Endodermal cell (in vitro differentiated cells): ENCODE results near the gene GTF2F2. TPM values are rescaled to one million over a fixed set of nuclear protein-coding genes. Genes with fewer than 3 reads are reported as not detected.

Experiments used
- DNase-seq: peaks from one replicate; pipeline ENCODE4 v3.0.0-alpha.2; 2017
- H3K27ac ChIP-seq: 2 replicates; pipeline ENCODE4 v1.5.1; 2013; ENCODE audit warnings: mild to moderate bottlenecking, low read depth, low read length, moderate library complexity
- H3K27me3 ChIP-seq: 2 replicates; pipeline ENCODE4 v1.6.1; 2013; ENCODE audit warnings: mild to moderate bottlenecking, low read length, moderate library complexity; ENCODE audit not compliant: insufficient read depth, control insufficient read depth, poor library complexity, severe bottlenecking
- H3K36me3 ChIP-seq: 2 replicates; pipeline ENCODE4 v1.7.0; 2013; ENCODE audit warnings: mild to moderate bottlenecking, low read length, moderate library complexity; ENCODE audit not compliant: control insufficient read depth, insufficient read depth
- H3K4me1 ChIP-seq: one replicate; pipeline ENCODE4 v1.7.0; 2013; ENCODE audit warnings: low read length; ENCODE audit not compliant: control insufficient read depth, insufficient read depth
- H3K4me3 ChIP-seq: 2 replicates; pipeline ENCODE4 v1.5.1; 2013; ENCODE audit warnings: mild to moderate bottlenecking, low read length, moderate library complexity
- H3K9ac ChIP-seq: 2 replicates; pipeline ENCODE4 v1.6.1; 2013; ENCODE audit warnings: mild to moderate bottlenecking, low read length, moderate library complexity; ENCODE audit not compliant: poor library complexity, severe bottlenecking; ENCODE audit errors: extremely low read depth
- H3K9me3 ChIP-seq: 2 replicates; pipeline ENCODE4 v1.6.1; 2013; ENCODE audit warnings: mild to moderate bottlenecking, low read length, moderate library complexity; ENCODE audit not compliant: control insufficient read depth
- H3K27ac Mint-ChIP-seq: 2 replicates; pipeline ENCODE4 v1.8.0; 2020; ENCODE audit warnings: mixed read lengths
- H3K27me3 Mint-ChIP-seq: 2 replicates; pipeline ENCODE4 v1.8.0; 2021; ENCODE audit warnings: mild to moderate bottlenecking, mixed read lengths; ENCODE audit not compliant: insufficient read depth
- H3K36me3 Mint-ChIP-seq: 2 replicates; pipeline ENCODE4 v1.8.0; 2020; ENCODE audit warnings: low read depth, mixed read lengths
- H3K4me1 Mint-ChIP-seq: 2 replicates; pipeline ENCODE4 v1.8.0; 2020; ENCODE audit warnings: mixed read lengths
- H3K4me3 Mint-ChIP-seq: 2 replicates; pipeline ENCODE4 v1.8.0; 2020; ENCODE audit warnings: mild to moderate bottlenecking, moderate library complexity, mixed read lengths
- H3K9me3 Mint-ChIP-seq: 2 replicates; pipeline ENCODE4 v1.8.0; 2020; ENCODE audit warnings: mild to moderate bottlenecking, mixed read lengths
- WGBS, 2 experiments: methylation state at CpG; one replicate each; pipeline versions ENCODE4 v1.1.5 to v1.1.7; 2013; ENCODE audit warnings: missing lambda C conversion rate in 2 of 2, mixed read lengths in 1 of 2; ENCODE audit not compliant: insufficient coverage in 1 of 2, insufficient read length in 1 of 2; 5-methylcytosine and 5-hydroxymethylcytosine counted together
- total RNA-seq, 2 donors: library from RNA; stranded (reverse); fragmentation: NEBNext Ultra II Directional in 1 of 2; extraction: Animal tissue kit (Norgen Biotek cat#: 25700) in 1 of 2; gene quantifications; 2 replicates in 1 of 2; 3 replicates in 1 of 2; pipeline ENCODE4 v1.2.1, GENCODE V29; 2021
- TF ChIP-seq, protein P1 (sequence below): fragments of 200-600 bp; sonication (generic); conservative IDR thresholded peaks from 2 replicates; pipeline ENCODE4 v1.5.0; 2021; ENCODE audit warnings: antibody characterized with exemption, mild to moderate bottlenecking

Gene GTF2F2
- total RNA-seq, 2 donors from 2014 or later: 27.0 to 27.4 TPM

- Histone ChIP-seq H3K4me3 (no peak overlapping the region), H3K36me3 (peaks cover 23% of the 10 kb centered on the region), H3K27ac (no peak overlapping the region), H3K9me3 (no peaks in the 10 kb centered on the region), H3K27me3 (no peaks in the 10 kb centered on the region), H3K4me1 (no peaks in the 10 kb centered on the region), H3K9ac (no peak overlapping the region)
- no peak overlapping the region for H3K4me3 Mint-ChIP-seq
- WGBS, 2 experiments: 66 to 74% methylated on average over 2 of the region's 2 CpGs
- peaks cover 31% of the 10 kb centered on the region for H3K36me3 Mint-ChIP-seq
- peaks cover 7% of the 10 kb centered on the region for H3K4me1 Mint-ChIP-seq
- DNase-seq: no peak
- TF ChIP-seq, protein P1, sequence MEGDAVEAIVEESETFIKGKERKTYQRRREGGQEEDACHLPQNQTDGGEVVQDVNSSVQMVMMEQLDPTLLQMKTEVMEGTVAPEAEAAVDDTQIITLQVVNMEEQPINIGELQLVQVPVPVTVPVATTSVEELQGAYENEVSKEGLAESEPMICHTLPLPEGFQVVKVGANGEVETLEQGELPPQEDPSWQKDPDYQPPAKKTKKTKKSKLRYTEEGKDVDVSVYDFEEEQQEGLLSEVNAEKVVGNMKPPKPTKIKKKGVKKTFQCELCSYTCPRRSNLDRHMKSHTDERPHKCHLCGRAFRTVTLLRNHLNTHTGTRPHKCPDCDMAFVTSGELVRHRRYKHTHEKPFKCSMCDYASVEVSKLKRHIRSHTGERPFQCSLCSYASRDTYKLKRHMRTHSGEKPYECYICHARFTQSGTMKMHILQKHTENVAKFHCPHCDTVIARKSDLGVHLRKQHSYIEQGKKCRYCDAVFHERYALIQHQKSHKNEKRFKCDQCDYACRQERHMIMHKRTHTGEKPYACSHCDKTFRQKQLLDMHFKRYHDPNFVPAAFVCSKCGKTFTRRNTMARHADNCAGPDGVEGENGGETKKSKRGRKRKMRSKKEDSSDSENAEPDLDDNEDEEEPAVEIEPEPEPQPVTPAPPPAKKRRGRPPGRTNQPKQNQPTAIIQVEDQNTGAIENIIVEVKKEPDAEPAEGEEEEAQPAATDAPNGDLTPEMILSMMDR: no peak
- no peak overlapping the region for H3K27ac Mint-ChIP-seq
- no peaks in the 10 kb centered on the region for H3K27me3 Mint-ChIP-seq
- no peaks in the 10 kb centered on the region for H3K9me3 Mint-ChIP-seq
Measured at GRCh38 chr13:45168555-45168930, 48.2 kb downstream of the GTF2F2 start.

DNA sequence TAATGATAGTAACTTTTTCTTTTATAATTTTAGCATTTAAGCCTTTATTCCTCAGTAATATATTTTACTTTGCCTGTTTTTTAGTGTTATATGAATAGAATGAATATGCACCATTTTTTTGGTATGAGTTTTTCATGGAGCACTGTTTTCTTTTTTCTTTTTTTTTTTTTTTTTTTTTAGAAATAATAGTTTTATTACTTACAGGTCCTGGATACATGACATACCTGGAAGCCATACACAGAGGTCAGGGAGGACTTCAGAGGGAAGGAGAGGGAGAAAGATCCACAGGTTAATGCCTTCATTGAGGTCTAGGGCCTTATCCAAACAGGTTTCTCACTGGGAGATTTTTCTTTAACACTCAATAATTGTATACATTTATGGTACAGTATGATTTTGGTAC lies 54.2 kb downstream of the GTF2F2 start:
- TF ChIP-seq, protein P1: no peak
- H3K27me3 Mint-ChIP-seq: no peaks in the 10 kb centered on the region
- Histone ChIP-seq H3K27ac (no peak overlapping the region), H3K4me1 (no peaks in the 10 kb centered on the region), H3K9ac (no peak overlapping the region), H3K36me3 (peaks cover 13% of the 10 kb centered on the region), H3K27me3 (no peaks in the 10 kb centered on the region), H3K9me3 (no peaks in the 10 kb centered on the region), H3K4me3 (no peak overlapping the region)
- peaks cover 3% of the 10 kb centered on the region for H3K4me1 Mint-ChIP-seq
- H3K36me3 Mint-ChIP-seq: peaks cover 10% of the 10 kb centered on the region
- no peak overlapping the region for H3K4me3 Mint-ChIP-seq
- DNase-seq: no peak
- no peak overlapping the region for H3K27ac Mint-ChIP-seq
- no peaks in the 10 kb centered on the region for H3K9me3 Mint-ChIP-seq

DNA sequence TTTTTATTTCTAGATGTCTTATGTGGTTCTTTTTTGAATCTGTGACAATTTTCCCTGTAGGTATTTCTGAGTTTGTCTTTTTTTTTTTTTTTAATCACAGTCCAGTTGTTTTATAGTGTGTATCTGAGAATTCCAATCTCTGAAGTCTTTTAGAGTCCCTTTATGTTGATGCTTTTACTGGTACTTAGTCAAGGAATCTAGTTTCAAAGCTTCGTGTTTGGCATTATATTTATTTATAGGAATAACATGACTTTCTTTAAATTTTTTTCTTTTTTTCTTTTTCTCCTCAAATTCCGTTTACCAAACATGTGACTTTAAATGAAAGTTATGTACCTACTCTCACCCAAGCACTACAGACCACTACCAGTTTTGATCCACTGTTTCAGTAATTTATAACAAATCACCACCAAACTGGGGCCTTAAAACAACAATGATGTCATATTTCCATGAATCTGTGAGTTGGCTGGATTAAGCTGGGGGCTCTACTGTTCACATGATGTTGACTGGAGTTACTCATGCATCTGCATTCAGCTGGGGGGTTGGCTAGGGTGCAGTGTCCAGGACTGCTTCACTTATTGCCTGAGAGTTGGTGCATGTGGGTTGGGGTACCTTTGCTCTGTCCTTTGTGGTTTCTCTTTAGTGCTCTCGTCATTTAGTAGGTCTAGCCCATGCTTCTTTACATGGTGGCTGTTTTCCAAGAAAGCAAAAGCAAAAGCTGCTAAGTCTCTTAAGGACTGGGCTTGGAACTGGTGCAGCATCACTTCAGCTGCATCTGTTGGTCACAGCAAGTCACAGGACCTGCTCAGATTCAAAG lies 58.2 kb downstream of the GTF2F2 start:
- no peak overlapping the region for H3K9ac ChIP-seq

More for the DNA sequence above, 58.2 kb downstream of the GTF2F2 start:
- WGBS, 2 experiments: 96 to 100% methylated on average over 1 to 2 of the region's 3 CpGs
- no peak overlapping the region for H3K4me3 ChIP-seq
- H3K36me3 ChIP-seq: peaks cover 6% of the 10 kb centered on the region
- DNase-seq: no peak
- Mint-ChIP-seq H3K36me3 (peaks cover 5% of the 10 kb centered on the region), H3K27ac (peak overlapping the region; percentile 42), H3K4me3 (no peak overlapping the region), H3K9me3 (no peaks in the 10 kb centered on the region), H3K27me3 (no peaks in the 10 kb centered on the region), H3K4me1 (no peaks in the 10 kb centered on the region)
- H3K27me3 ChIP-seq: no peaks in the 10 kb centered on the region
- TF ChIP-seq, protein P1: no peak
- no peaks in the 10 kb centered on the region for H3K9me3 ChIP-seq
- no peaks in the 10 kb centered on the region for H3K4me1 ChIP-seq
- H3K27ac ChIP-seq: no peak overlapping the region
